HG03280 (cell line): ENCODE measurements around the gene NES.

Experiments
- ATAC-seq: cut with Tn5 transposase; IDR thresholded peaks from one replicate; pipeline ENCODE4 v1.9.1; 2021; ENCODE audit warnings: mild to moderate bottlenecking, moderate library complexity; ENCODE audit not compliant: unreplicated experiment

The NES gene

GRCh38 chr1:156705321-156705917 lies 28.2 kb upstream of the NES start, which contains the start of gene CRABP2:
Gene CRABP2 (minus strand): TSS chr1:156705583. CDS start chr1:156705446, 137 bp downstream.
- ATAC-seq = no peak

- ATAC-seq = no peak
Measured at GRCh38 chr1:156704930-156705320, 27.7 kb upstream of the NES start.

GRCh38 chr1:156704166-156704711 lies 27.0 kb upstream of the NES start:
- ATAC-seq = no peak

GRCh38 chr1:156703741-156704140 lies 26.5 kb upstream of the NES start:
- no peak for ATAC-seq

GRCh38 chr1:156703336-156703735 lies 26.1 kb upstream of the NES start:
- ATAC-seq = no peak

- no peak for ATAC-seq
Measured at GRCh38 chr1:156700736-156701531, 23.7 kb upstream of the NES start.

- no peak for ATAC-seq
Measured at GRCh38 chr1:156698995-156699394, 21.8 kb upstream of the NES start.

- ATAC-seq = no peak
Measured at GRCh38 chr1:156697481-156697880, 20.3 kb upstream of the NES start.

GRCh38 chr1:156696755-156697154 lies 19.5 kb upstream of the NES start:
- ATAC-seq = no peak

GRCh38 chr1:156694690-156694962 lies 17.4 kb upstream of the NES start:
- ATAC-seq = no peak

GRCh38 chr1:156693848-156694689 lies 16.9 kb upstream of the NES start:
- no peak for ATAC-seq

GRCh38 chr1:156692925-156693847 lies 16.0 kb upstream of the NES start:
- no peak for ATAC-seq

GRCh38 chr1:156692441-156692924 lies 15.3 kb upstream of the NES start:
- no peak for ATAC-seq

GRCh38 chr1:156691665-156692440 lies 14.6 kb upstream of the NES start:
- no peak for ATAC-seq

- no peak for ATAC-seq
Measured at GRCh38 chr1:156691191-156691590, 14.0 kb upstream of the NES start.

GRCh38 chr1:156690675-156691036 lies 13.4 kb upstream of the NES start:
- no peak for ATAC-seq

- ATAC-seq = no peak
Measured at GRCh38 chr1:156689953-156690674, 12.9 kb upstream of the NES start.

GRCh38 chr1:156689035-156689952 lies 12.1 kb upstream of the NES start:
- peak; percentile 63 for ATAC-seq
